OCI-LY7 (cell line): ENCODE data around the gene KRT16.

ENCODE experiments used
- EZH2phosphoT487 ChIP-seq: fragments of 200-600 bp; sonication (generic); IDR thresholded peaks from 2 replicates; pipeline ENCODE4 v1.6.1; 2018; ENCODE audit warnings: low read depth, borderline replicate concordance, mild to moderate bottlenecking, mixed run types, antibody characterized with exemption, low read length, moderate library complexity, mixed read lengths
- TF ChIP-seq, protein P1 (sequence below): fragments of 200-600 bp; sonication (generic); conservative IDR thresholded peaks from 2 replicates; pipeline ENCODE4 v1.5.1; 2014; ENCODE audit warnings: mild to moderate bottlenecking, antibody characterized with exemption, low read length, moderate library complexity, mixed read lengths

DNA sequence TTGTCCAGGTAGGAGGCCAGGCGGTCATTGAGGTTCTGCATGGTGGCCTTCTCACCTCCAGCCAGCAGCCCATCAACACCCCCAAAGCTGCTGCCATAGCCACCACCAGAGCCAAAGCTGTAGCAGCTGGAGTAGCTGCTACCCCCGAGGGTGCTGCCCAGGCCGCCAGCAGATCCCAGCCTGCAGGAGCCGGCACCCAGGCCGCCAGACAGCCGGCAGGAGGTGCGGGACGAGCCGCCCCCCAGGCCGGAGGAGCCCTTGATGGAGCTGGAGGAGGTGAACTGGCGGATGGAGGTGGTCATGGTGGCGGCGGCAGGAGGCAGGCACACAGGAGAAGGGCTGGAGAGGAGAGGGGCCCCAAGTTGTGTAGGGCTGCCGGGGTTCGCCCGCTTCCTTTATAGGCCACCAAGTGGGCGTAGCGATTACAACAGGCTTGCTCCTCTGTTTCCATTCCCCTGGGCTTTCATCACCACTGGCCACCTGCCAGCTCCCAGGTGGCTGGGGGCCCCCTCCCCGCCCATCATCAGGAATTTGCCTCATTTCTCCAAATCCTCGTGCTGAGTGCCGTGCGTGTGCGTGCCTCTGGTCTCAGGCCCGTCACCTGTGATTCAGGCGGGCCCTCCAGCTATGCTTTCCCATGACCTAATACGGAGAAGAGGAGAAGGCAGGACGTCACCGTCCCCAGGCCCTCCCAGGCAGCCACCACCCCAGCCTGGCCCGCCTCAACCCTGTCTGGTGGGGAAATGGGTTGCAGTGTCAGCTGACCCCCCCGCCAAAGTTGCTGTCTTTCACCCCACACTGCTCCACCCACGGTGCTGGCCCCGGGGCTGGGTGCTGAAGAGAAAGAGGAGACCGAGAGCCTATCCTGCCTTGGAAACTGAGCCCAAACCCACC lies 11.9 kb upstream of the KRT16 start, which contains the start of gene KRT17:
- TF ChIP-seq, protein P1, sequence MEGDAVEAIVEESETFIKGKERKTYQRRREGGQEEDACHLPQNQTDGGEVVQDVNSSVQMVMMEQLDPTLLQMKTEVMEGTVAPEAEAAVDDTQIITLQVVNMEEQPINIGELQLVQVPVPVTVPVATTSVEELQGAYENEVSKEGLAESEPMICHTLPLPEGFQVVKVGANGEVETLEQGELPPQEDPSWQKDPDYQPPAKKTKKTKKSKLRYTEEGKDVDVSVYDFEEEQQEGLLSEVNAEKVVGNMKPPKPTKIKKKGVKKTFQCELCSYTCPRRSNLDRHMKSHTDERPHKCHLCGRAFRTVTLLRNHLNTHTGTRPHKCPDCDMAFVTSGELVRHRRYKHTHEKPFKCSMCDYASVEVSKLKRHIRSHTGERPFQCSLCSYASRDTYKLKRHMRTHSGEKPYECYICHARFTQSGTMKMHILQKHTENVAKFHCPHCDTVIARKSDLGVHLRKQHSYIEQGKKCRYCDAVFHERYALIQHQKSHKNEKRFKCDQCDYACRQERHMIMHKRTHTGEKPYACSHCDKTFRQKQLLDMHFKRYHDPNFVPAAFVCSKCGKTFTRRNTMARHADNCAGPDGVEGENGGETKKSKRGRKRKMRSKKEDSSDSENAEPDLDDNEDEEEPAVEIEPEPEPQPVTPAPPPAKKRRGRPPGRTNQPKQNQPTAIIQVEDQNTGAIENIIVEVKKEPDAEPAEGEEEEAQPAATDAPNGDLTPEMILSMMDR, result no peak
- no peak for TF ChIP-seq EZH2phosphoT487
